Panc1 (cell line): ENCODE results near the gene CADM1.

Experiments used
- CTCF ChIP-seq: fragments of 450-650 bp; IDR thresholded peaks from 2 replicates; pipeline ENCODE4 v1.5.1; 2017; ENCODE audit warnings: mild to moderate bottlenecking
- POLR2AphosphoS5 ChIP-seq: IDR thresholded peaks from 2 replicates; pipeline ENCODE4 v1.6.1; 2012; ENCODE audit warnings: mild to moderate bottlenecking, low read depth, low read length, moderate library complexity
- TCF7L2 ChIP-seq: IDR thresholded peaks from 2 replicates; pipeline ENCODE4 v1.6.1; 2011; ENCODE audit warnings: mild to moderate bottlenecking, low read depth, low read length, inconsistent platforms
- TF ChIP-seq, protein P1 (sequence below), 2 experiments: IDR thresholded peaks; 2 replicates each; pipeline ENCODE4 v1.6.1; 2011 to 2012; ENCODE audit warnings: low read depth in 2 of 2, control low read depth in 1 of 2, low read length in 1 of 2, mild to moderate bottlenecking in 1 of 2, moderate library complexity in 1 of 2; ENCODE audit not compliant: insufficient read depth in 1 of 2

- TF ChIP-seq CTCF (no peak), POLR2AphosphoS5 (no peak), TCF7L2 (no peak)
- TF ChIP-seq, protein P1, sequence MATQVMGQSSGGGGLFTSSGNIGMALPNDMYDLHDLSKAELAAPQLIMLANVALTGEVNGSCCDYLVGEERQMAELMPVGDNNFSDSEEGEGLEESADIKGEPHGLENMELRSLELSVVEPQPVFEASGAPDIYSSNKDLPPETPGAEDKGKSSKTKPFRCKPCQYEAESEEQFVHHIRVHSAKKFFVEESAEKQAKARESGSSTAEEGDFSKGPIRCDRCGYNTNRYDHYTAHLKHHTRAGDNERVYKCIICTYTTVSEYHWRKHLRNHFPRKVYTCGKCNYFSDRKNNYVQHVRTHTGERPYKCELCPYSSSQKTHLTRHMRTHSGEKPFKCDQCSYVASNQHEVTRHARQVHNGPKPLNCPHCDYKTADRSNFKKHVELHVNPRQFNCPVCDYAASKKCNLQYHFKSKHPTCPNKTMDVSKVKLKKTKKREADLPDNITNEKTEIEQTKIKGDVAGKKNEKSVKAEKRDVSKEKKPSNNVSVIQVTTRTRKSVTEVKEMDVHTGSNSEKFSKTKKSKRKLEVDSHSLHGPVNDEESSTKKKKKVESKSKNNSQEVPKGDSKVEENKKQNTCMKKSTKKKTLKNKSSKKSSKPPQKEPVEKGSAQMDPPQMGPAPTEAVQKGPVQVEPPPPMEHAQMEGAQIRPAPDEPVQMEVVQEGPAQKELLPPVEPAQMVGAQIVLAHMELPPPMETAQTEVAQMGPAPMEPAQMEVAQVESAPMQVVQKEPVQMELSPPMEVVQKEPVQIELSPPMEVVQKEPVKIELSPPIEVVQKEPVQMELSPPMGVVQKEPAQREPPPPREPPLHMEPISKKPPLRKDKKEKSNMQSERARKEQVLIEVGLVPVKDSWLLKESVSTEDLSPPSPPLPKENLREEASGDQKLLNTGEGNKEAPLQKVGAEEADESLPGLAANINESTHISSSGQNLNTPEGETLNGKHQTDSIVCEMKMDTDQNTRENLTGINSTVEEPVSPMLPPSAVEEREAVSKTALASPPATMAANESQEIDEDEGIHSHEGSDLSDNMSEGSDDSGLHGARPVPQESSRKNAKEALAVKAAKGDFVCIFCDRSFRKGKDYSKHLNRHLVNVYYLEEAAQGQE (IDR thresholded peaks at IDR 0.05; ENCODE audit: insufficient read depth in 1 of 2, low read depth in 2 of 2, low read length in 1 of 2) = no peak
Measured at GRCh38 chr11:115425250-115425649, 79.0 kb downstream of the CADM1 start.
